Stimulated activated CD8-positive, alpha-beta memory T cell treated with anti-CD3 and anti-CD28 coated beads, Interleukin-2, amount 100 ng/mL, for 1 hour (primary cell): ENCODE results near the gene SIGLEC7.

Source experiments
- DNase-seq, 2 donors: peaks; one replicate each; pipeline ENCODE4 v3.0.0-alpha.2; 2020; ENCODE audit warnings: low read depth in 2 of 2

Gene SIGLEC7

GRCh38 chr19:51168564-51169282 is 26.6 kb downstream of the SIGLEC7 start:
- DNase-seq = no peak

- peak; percentile 31 to 35 for DNase-seq
Observed at GRCh38 chr19:51169283-51169918, 27.3 kb downstream of the SIGLEC7 start.

GRCh38 chr19:51172223-51172622 is 30.1 kb downstream of the SIGLEC7 start:
- no peak for DNase-seq

- DNase-seq = no peak
Observed at GRCh38 chr19:51173681-51174080, 31.6 kb downstream of the SIGLEC7 start.

- no peak for DNase-seq
Observed at GRCh38 chr19:51179256-51179655, 37.2 kb downstream of the SIGLEC7 start.

GRCh38 chr19:51181377-51181912 is 39.3 kb downstream of the SIGLEC7 start:
- DNase-seq = no peak

- DNase-seq = no peak
Observed at GRCh38 chr19:51181913-51182419, 39.9 kb downstream of the SIGLEC7 start.

GRCh38 chr19:51183629-51184028 is 41.5 kb downstream of the SIGLEC7 start:
- DNase-seq = no peak

- DNase-seq = no peak
Observed at GRCh38 chr19:51185069-51185867, 43.2 kb downstream of the SIGLEC7 start.

GRCh38 chr19:51185868-51186215 is 43.7 kb downstream of the SIGLEC7 start:
- DNase-seq = no peak

GRCh38 chr19:51186323-51186722 is 44.2 kb downstream of the SIGLEC7 start:
- no peak for DNase-seq

- DNase-seq = no peak
Observed at GRCh38 chr19:51187395-51188226, 45.5 kb downstream of the SIGLEC7 start.

GRCh38 chr19:51188227-51188559 is 46.1 kb downstream of the SIGLEC7 start:
- DNase-seq = no peak

GRCh38 chr19:51192689-51193088 is 50.6 kb downstream of the SIGLEC7 start:
- no peak for DNase-seq

GRCh38 chr19:51194527-51195315 is 52.6 kb downstream of the SIGLEC7 start:
- no peak for DNase-seq

- DNase-seq = no peak
Observed at GRCh38 chr19:51195316-51195586, 53.1 kb downstream of the SIGLEC7 start.

GRCh38 chr19:51195616-51196015 is 53.5 kb downstream of the SIGLEC7 start:
- no peak for DNase-seq

- DNase-seq = no peak
Observed at GRCh38 chr19:51196181-51196580, 54.1 kb downstream of the SIGLEC7 start.

- no peak for DNase-seq
Observed at GRCh38 chr19:51198641-51199040, 56.5 kb downstream of the SIGLEC7 start.

GRCh38 chr19:51200071-51200666 is 58.1 kb downstream of the SIGLEC7 start:
- no peak for DNase-seq

- DNase-seq = no peak
Observed at GRCh38 chr19:51201712-51202111, 59.6 kb downstream of the SIGLEC7 start.
